HG03108 (cell line): ENCODE results near the gene EXOC6B.

Experiments
- ATAC-seq: cut with Tn5 transposase; IDR thresholded peaks from one replicate; pipeline ENCODE4 v1.9.1; 2021; ENCODE audit warnings: moderate library complexity; ENCODE audit not compliant: unreplicated experiment

Gene EXOC6B

GRCh38 chr2:72744049-72744448 lies 81.8 kb downstream of the EXOC6B start:
- no peak for ATAC-seq

- no peak for ATAC-seq
Measured at GRCh38 chr2:72743481-72743880, 82.4 kb downstream of the EXOC6B start.

- ATAC-seq: no peak
Measured at GRCh38 chr2:72738096-72738495, 87.7 kb downstream of the EXOC6B start.

- ATAC-seq: no peak
Measured at GRCh38 chr2:72734432-72734831, 91.4 kb downstream of the EXOC6B start.

GRCh38 chr2:72731116-72731515 lies 94.7 kb downstream of the EXOC6B start:
- no peak for ATAC-seq

GRCh38 chr2:72727356-72727755 lies 98.5 kb downstream of the EXOC6B start:
- ATAC-seq: no peak

- no peak for ATAC-seq
Measured at GRCh38 chr2:72723769-72724370, 102.0 kb downstream of the EXOC6B start.

GRCh38 chr2:72722492-72723070 lies 103.3 kb downstream of the EXOC6B start:
- no peak for ATAC-seq

- ATAC-seq: no peak
Measured at GRCh38 chr2:72719416-72719815, 106.4 kb downstream of the EXOC6B start.

- no peak for ATAC-seq
Measured at GRCh38 chr2:72718876-72719275, 107.0 kb downstream of the EXOC6B start.

GRCh38 chr2:72716601-72717000 lies 109.2 kb downstream of the EXOC6B start:
- ATAC-seq: no peak

- ATAC-seq: no peak
Measured at GRCh38 chr2:72713857-72714256, 112.0 kb downstream of the EXOC6B start.

- no peak for ATAC-seq
Measured at GRCh38 chr2:72712977-72713376, 112.9 kb downstream of the EXOC6B start.

GRCh38 chr2:72712304-72712703 lies 113.5 kb downstream of the EXOC6B start:
- no peak for ATAC-seq

- no peak for ATAC-seq
Measured at GRCh38 chr2:72710418-72711152, 115.2 kb downstream of the EXOC6B start.

GRCh38 chr2:72708236-72708635 lies 117.6 kb downstream of the EXOC6B start:
- no peak for ATAC-seq

GRCh38 chr2:72698300-72698699 lies 127.5 kb downstream of the EXOC6B start:
- ATAC-seq: no peak

- no peak for ATAC-seq
Measured at GRCh38 chr2:72696559-72696958, 129.3 kb downstream of the EXOC6B start.

- no peak for ATAC-seq
Measured at GRCh38 chr2:72695676-72696075, 130.2 kb downstream of the EXOC6B start.

- no peak for ATAC-seq
Measured at GRCh38 chr2:72694715-72695496, 130.9 kb downstream of the EXOC6B start.

GRCh38 chr2:72689579-72690195 lies 136.1 kb downstream of the EXOC6B start:
- no peak for ATAC-seq
